Liver (tissue), 3 donors: Measurements from ENCODE around the gene COL5A1.

Source experiments
- GABPA ChIP-seq, 2 donors: IDR thresholded peaks in 1 of 2; conservative IDR thresholded peaks in 1 of 2; 2 replicates each; pipeline ENCODE4 v1.6.1; 2016; ENCODE audit warnings: antibody characterized with exemption in 2 of 2, mild to moderate bottlenecking in 1 of 2, moderate library complexity in 1 of 2
- HNF4G ChIP-seq: IDR thresholded peaks from 2 replicates; pipeline ENCODE4 v1.6.1; 2016; ENCODE audit warnings: antibody characterized with exemption
- RAD21 ChIP-seq, 2 donors: IDR thresholded peaks; 2 replicates each; pipeline ENCODE4 v1.6.1; 2016; ENCODE audit warnings: antibody characterized with exemption in 2 of 2, mild to moderate bottlenecking in 2 of 2
- RXRA ChIP-seq, 2 donors: IDR thresholded peaks; 2 replicates each; pipeline ENCODE4 v1.6.1; 2017 to 2018; ENCODE audit warnings: antibody characterized with exemption in 2 of 2, mild to moderate bottlenecking in 1 of 2
- SP1 ChIP-seq: IDR thresholded peaks from 2 replicates; pipeline ENCODE4 v1.6.1; 2018; ENCODE audit warnings: antibody characterized with exemption, mild to moderate bottlenecking
- TAF1 ChIP-seq: conservative IDR thresholded peaks from 2 replicates; pipeline ENCODE4 v1.6.1; 2016; ENCODE audit warnings: antibody characterized with exemption, mild to moderate bottlenecking
- YY1 ChIP-seq: IDR thresholded peaks from 2 replicates; pipeline ENCODE4 v1.6.1; 2016; ENCODE audit warnings: antibody characterized with exemption, mild to moderate bottlenecking
- TF ChIP-seq, protein P1 (sequence below): fragments of 150-350 bp; IDR thresholded peaks from 2 replicates; pipeline ENCODE4 v1.5.1; 2017; ENCODE audit warnings: improper control_type of control experiment, low read depth, low read length; ENCODE audit not compliant: missing input control
- TF ChIP-seq, protein P2 (sequence below): IDR thresholded peaks from 2 replicates; pipeline ENCODE4 v1.6.1; 2016; ENCODE audit warnings: antibody characterized with exemption, mild to moderate bottlenecking
- TF ChIP-seq, protein P3 (sequence below): IDR thresholded peaks from 2 replicates; pipeline ENCODE4 v1.6.1; 2016; ENCODE audit warnings: antibody characterized with exemption
- TF ChIP-seq, protein P4 (sequence below): IDR thresholded peaks from 2 replicates; pipeline ENCODE4 v1.6.1; 2016; ENCODE audit warnings: antibody characterized with exemption
- donor health status: healthy.
- donor health status: healthy.

DNA sequence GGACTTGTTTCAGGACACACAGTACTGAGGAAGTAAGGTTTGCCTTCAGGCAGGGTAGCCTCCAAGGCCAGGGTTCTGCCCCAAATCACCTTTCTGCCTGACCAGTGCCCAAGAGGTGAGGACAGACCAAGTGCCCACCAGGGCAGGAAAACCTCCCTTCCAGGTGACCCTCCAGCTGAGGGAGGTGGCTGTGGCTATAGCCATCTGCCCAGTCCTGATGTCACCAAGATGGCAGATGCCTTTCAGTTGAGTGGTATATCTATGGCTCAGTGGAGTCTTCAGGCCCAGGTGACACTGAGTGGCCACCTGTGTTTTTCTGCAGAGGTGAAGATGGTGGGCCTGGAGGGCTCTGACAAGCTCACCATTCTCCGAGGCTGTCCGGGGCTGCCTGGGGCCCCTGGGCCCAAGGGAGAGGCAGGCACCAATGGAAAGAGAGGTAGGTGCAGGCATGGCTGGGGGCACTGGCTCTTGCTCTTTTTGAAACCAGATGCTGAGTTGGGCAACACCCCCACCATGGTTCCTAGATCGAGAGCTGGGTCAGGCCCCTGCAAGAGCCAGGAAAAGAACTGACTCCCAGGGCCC, 240.7 kb downstream of the COL5A1 start:
- TF ChIP-seq, protein P1, sequence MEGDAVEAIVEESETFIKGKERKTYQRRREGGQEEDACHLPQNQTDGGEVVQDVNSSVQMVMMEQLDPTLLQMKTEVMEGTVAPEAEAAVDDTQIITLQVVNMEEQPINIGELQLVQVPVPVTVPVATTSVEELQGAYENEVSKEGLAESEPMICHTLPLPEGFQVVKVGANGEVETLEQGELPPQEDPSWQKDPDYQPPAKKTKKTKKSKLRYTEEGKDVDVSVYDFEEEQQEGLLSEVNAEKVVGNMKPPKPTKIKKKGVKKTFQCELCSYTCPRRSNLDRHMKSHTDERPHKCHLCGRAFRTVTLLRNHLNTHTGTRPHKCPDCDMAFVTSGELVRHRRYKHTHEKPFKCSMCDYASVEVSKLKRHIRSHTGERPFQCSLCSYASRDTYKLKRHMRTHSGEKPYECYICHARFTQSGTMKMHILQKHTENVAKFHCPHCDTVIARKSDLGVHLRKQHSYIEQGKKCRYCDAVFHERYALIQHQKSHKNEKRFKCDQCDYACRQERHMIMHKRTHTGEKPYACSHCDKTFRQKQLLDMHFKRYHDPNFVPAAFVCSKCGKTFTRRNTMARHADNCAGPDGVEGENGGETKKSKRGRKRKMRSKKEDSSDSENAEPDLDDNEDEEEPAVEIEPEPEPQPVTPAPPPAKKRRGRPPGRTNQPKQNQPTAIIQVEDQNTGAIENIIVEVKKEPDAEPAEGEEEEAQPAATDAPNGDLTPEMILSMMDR, result no peak
- TF ChIP-seq, protein P2, sequence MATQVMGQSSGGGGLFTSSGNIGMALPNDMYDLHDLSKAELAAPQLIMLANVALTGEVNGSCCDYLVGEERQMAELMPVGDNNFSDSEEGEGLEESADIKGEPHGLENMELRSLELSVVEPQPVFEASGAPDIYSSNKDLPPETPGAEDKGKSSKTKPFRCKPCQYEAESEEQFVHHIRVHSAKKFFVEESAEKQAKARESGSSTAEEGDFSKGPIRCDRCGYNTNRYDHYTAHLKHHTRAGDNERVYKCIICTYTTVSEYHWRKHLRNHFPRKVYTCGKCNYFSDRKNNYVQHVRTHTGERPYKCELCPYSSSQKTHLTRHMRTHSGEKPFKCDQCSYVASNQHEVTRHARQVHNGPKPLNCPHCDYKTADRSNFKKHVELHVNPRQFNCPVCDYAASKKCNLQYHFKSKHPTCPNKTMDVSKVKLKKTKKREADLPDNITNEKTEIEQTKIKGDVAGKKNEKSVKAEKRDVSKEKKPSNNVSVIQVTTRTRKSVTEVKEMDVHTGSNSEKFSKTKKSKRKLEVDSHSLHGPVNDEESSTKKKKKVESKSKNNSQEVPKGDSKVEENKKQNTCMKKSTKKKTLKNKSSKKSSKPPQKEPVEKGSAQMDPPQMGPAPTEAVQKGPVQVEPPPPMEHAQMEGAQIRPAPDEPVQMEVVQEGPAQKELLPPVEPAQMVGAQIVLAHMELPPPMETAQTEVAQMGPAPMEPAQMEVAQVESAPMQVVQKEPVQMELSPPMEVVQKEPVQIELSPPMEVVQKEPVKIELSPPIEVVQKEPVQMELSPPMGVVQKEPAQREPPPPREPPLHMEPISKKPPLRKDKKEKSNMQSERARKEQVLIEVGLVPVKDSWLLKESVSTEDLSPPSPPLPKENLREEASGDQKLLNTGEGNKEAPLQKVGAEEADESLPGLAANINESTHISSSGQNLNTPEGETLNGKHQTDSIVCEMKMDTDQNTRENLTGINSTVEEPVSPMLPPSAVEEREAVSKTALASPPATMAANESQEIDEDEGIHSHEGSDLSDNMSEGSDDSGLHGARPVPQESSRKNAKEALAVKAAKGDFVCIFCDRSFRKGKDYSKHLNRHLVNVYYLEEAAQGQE, result no peak
- TF ChIP-seq SP1 (no peak), TAF1 (no peak), GABPA (IDR thresholded peaks at IDR 0.05 in 1 of 2, conservative IDR thresholded peaks at IDR 0.05 in 1 of 2) (no peak), RAD21 (IDR thresholded peaks at IDR 0.05) (no peak), RXRA (IDR thresholded peaks at IDR 0.05) (no peak), YY1 (no peak), HNF4G (no peak)
- TF ChIP-seq, protein P3, sequence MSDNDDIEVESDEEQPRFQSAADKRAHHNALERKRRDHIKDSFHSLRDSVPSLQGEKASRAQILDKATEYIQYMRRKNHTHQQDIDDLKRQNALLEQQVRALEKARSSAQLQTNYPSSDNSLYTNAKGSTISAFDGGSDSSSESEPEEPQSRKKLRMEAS, result no peak
- TF ChIP-seq, protein P4, sequence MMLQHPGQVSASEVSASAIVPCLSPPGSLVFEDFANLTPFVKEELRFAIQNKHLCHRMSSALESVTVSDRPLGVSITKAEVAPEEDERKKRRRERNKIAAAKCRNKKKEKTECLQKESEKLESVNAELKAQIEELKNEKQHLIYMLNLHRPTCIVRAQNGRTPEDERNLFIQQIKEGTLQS, result no peak
